Measurements from ENCODE around the gene SMAD5.

- TF ChIP-seq, protein P1, sequence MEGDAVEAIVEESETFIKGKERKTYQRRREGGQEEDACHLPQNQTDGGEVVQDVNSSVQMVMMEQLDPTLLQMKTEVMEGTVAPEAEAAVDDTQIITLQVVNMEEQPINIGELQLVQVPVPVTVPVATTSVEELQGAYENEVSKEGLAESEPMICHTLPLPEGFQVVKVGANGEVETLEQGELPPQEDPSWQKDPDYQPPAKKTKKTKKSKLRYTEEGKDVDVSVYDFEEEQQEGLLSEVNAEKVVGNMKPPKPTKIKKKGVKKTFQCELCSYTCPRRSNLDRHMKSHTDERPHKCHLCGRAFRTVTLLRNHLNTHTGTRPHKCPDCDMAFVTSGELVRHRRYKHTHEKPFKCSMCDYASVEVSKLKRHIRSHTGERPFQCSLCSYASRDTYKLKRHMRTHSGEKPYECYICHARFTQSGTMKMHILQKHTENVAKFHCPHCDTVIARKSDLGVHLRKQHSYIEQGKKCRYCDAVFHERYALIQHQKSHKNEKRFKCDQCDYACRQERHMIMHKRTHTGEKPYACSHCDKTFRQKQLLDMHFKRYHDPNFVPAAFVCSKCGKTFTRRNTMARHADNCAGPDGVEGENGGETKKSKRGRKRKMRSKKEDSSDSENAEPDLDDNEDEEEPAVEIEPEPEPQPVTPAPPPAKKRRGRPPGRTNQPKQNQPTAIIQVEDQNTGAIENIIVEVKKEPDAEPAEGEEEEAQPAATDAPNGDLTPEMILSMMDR (IDR thresholded peaks at IDR 0.05), result no peak
- no peak for TF ChIP-seq POLR2A (IDR thresholded peaks at IDR 0.05)
Observed at GRCh38 chr5:136147632-136148031, 15.0 kb downstream of the SMAD5 start.
